Erythroblast (primary cell): ENCODE results near the gene FXYD7.

ENCODE experiments used
- GATA1 ChIP-seq: IDR thresholded peaks from 2 replicates; pipeline ENCODE4 v1.6.1; 2011; ENCODE audit warnings: low read depth, mild to moderate bottlenecking, control low read depth, low read length, moderate library complexity
- POLR2A ChIP-seq: IDR thresholded peaks from 2 replicates; pipeline ENCODE4 v1.6.1; 2011; ENCODE audit warnings: mild to moderate bottlenecking, low read length

- TF ChIP-seq POLR2A (no peak), GATA1 (no peak)
Observed at GRCh38 chr19:35115177-35115951, 27.7 kb upstream of the FXYD7 start, which contains the start of gene FXYD3.
